Ishikawa (cell line): ENCODE data around the gene CCN2.
A peak's percentile ranks its signal among the peaks of the same experiment; 100 is the strongest.

Source experiments
- CEBPB ChIP-seq: IDR thresholded peaks from 2 replicates; pipeline ENCODE4 v1.6.1; 2012
- CREB1 ChIP-seq: IDR thresholded peaks from 2 replicates; pipeline ENCODE4 v1.6.1; 2012; ENCODE audit warnings: low read depth
- EGR1 ChIP-seq: IDR thresholded peaks from 2 replicates; pipeline ENCODE4 v1.6.1; 2012
- EP300 ChIP-seq: IDR thresholded peaks from 2 replicates; pipeline ENCODE4 v1.6.1; 2012; ENCODE audit warnings: borderline replicate concordance
- FOXM1 ChIP-seq: IDR thresholded peaks from 2 replicates; pipeline ENCODE4 v1.6.1; 2012; ENCODE audit warnings: low read depth, borderline replicate concordance
- NFIC ChIP-seq: IDR thresholded peaks from 2 replicates; pipeline ENCODE4 v1.6.1; 2012
- RAD21 ChIP-seq: IDR thresholded peaks from 2 replicates; pipeline ENCODE4 v1.6.1; 2012; ENCODE audit warnings: low read depth
- TAF1 ChIP-seq: IDR thresholded peaks from 2 replicates; pipeline ENCODE4 v1.6.1; 2012; ENCODE audit warnings: low read depth, mild to moderate bottlenecking
- TCF12 ChIP-seq: IDR thresholded peaks from 2 replicates; pipeline ENCODE4 v1.6.1; 2012; ENCODE audit warnings: low read depth
- TEAD4 ChIP-seq: IDR thresholded peaks from 2 replicates; pipeline ENCODE4 v1.6.1; 2012
- YY1 ChIP-seq: IDR thresholded peaks from 2 replicates; pipeline ENCODE4 v1.6.1; 2012; ENCODE audit warnings: low read depth
- ZBTB7A ChIP-seq: IDR thresholded peaks from 2 replicates; pipeline ENCODE4 v1.6.1; 2012; ENCODE audit warnings: low read depth
- TF ChIP-seq, protein P1 (sequence below): IDR thresholded peaks from 2 replicates; pipeline ENCODE4 v1.6.1; 2012
- TF ChIP-seq, protein P2 (sequence below): IDR thresholded peaks from 2 replicates; pipeline ENCODE4 v1.6.1; 2012
- TF ChIP-seq, protein P3 (sequence below): IDR thresholded peaks from 2 replicates; pipeline ENCODE4 v1.6.1; 2012; ENCODE audit warnings: low read depth, mild to moderate bottlenecking

The CCN2 gene

DNA sequence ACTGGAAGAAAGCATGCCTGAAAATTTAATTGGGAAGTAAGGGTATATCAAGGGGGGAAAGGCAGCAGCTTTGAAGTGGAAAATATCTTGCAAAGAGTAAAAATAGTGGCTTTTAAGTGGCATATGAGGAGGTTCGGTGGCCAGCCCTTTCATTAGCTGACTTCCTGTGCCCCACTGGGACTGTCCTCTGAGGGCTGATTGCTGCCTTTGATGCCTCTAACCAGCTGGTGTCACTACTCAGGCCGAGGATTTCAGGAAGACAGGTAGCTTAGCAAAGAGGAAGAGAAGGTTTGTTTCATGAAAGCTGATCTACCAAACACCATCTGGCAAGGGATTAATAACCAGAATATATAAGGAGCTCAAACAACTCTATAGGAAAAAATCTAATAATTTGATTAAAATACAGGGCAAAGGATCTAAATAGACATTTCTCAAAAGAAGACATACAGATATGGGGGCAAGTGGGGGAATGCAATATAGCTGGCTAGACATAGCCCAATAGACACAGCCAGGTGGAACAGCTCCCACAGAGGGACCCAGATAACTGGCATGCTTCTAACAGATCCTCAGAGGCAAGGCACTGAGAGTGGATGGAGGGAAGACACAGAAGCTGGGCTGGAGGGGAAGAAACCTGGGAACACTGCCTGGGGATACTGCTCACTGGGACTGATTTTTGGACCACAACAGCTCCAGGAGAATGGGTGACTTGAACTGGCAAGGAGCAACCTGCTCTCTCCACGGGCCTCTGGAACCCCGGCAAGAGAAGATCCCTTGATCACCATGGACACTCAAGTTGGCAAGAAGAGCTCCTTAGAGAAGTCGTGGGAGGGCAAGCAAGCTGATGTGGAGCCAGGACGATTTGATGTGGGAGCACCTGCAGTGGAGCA, 33.2 kb downstream of the CCN2 start:
- no peak for TF ChIP-seq CEBPB
- TF ChIP-seq, protein P1, sequence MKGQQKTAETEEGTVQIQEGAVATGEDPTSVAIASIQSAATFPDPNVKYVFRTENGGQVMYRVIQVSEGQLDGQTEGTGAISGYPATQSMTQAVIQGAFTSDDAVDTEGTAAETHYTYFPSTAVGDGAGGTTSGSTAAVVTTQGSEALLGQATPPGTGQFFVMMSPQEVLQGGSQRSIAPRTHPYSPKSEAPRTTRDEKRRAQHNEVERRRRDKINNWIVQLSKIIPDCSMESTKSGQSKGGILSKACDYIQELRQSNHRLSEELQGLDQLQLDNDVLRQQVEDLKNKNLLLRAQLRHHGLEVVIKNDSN = no peak
- TF ChIP-seq NFIC = no peak
- no peak for TF ChIP-seq ZBTB7A
- no peak for TF ChIP-seq EP300
- TF ChIP-seq, protein P2, sequence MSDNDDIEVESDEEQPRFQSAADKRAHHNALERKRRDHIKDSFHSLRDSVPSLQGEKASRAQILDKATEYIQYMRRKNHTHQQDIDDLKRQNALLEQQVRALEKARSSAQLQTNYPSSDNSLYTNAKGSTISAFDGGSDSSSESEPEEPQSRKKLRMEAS = no peak
- no peak for TF ChIP-seq CREB1
- TF ChIP-seq EGR1 = no peak
- TF ChIP-seq RAD21 = no peak

DNA sequence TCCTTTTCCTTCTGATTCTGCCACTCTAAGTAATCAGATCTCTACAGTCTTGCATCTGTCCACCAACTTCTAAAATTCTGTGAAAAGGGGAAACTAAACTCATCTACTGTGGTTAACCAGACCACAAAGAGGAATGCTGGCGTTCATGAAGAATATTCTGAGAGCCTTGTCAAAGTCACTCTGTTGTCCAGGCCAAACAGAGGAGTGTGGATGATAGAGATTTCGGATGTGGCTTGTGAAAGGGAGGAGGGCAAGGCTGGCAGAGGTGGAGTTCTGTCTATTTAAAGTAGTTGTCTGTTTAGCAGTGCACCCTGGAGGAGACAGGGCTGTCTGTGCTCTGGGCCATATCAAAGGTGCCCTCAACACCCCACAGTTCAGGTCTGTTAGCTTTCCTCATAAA, 33.9 kb downstream of the CCN2 start:
- TF ChIP-seq, protein P1 = no peak
- TF ChIP-seq CEBPB = no peak
- TF ChIP-seq, protein P3, sequence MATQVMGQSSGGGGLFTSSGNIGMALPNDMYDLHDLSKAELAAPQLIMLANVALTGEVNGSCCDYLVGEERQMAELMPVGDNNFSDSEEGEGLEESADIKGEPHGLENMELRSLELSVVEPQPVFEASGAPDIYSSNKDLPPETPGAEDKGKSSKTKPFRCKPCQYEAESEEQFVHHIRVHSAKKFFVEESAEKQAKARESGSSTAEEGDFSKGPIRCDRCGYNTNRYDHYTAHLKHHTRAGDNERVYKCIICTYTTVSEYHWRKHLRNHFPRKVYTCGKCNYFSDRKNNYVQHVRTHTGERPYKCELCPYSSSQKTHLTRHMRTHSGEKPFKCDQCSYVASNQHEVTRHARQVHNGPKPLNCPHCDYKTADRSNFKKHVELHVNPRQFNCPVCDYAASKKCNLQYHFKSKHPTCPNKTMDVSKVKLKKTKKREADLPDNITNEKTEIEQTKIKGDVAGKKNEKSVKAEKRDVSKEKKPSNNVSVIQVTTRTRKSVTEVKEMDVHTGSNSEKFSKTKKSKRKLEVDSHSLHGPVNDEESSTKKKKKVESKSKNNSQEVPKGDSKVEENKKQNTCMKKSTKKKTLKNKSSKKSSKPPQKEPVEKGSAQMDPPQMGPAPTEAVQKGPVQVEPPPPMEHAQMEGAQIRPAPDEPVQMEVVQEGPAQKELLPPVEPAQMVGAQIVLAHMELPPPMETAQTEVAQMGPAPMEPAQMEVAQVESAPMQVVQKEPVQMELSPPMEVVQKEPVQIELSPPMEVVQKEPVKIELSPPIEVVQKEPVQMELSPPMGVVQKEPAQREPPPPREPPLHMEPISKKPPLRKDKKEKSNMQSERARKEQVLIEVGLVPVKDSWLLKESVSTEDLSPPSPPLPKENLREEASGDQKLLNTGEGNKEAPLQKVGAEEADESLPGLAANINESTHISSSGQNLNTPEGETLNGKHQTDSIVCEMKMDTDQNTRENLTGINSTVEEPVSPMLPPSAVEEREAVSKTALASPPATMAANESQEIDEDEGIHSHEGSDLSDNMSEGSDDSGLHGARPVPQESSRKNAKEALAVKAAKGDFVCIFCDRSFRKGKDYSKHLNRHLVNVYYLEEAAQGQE = no peak
- no peak for TF ChIP-seq EP300
- TF ChIP-seq NFIC = no peak
- no peak for TF ChIP-seq TAF1
- no peak for TF ChIP-seq RAD21
- TF ChIP-seq, protein P2 = no peak
- TF ChIP-seq YY1 = no peak

DNA sequence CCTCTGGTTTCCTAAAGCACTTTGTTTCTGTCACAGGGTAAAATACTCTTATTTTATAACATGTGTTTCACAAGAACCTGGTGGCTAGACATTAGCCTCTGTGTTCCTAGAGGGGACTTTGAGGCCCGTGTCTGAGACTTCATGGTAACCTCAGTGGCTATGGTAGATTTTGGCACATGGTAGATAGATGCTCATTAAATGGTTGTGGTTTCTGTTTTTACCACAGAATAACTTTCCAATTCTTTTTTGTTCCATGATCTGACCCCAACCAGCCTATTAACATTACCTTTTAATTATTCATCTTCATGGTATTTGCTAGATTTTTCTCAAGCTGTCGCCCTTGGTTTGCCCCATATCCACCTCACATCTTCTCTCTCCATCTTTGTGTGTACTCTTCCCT, 34.3 kb downstream of the CCN2 start:
- TF ChIP-seq NFIC (no peak), YY1 (no peak), EP300 (no peak), FOXM1 (no peak), TAF1 (no peak), ZBTB7A (no peak), RAD21 (no peak), EGR1 (no peak), TCF12 (no peak), CREB1 (no peak), CEBPB (no peak), TEAD4 (no peak)
- TF ChIP-seq, protein P2 = no peak
- TF ChIP-seq, protein P1 = no peak
- TF ChIP-seq, protein P3 = no peak

DNA sequence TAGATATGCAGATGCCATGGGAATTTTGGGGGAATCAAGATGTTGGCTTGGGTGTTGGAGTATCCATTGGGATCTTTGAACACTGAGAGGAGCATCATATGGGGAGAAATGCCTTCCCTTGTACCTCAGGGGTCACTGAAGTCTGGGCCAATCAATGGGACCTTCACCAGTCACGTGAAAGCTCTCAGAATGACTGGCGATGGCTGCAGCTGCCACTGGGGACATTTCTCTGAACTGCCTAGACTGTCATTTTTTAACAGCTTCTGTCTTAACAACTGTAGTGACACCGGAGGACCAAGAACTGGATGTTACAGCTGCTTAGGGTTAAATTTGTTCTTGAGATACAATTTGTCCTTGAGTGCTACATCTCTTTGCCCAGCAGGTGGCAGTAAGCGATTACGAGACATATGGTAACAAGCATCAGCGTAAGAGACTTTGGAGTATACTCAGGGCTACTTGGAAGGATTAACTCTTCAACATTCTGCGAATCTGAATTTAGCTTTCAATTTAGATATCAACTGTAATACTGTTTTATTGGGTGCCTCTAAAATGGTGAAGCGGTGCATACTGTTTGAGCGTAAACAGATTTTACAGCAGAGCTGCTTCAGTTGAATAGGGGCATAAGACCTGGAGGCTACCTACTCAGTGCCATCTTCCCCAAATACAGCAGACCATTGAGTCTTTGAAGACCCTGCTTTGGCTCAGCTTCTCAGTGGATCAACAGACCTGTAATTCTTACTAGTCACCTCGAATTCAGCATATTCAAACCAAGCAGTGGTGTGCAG, 36.0 kb downstream of the CCN2 start:
- TF ChIP-seq RAD21 (peak; percentile 86), TEAD4 (no peak)

DNA sequence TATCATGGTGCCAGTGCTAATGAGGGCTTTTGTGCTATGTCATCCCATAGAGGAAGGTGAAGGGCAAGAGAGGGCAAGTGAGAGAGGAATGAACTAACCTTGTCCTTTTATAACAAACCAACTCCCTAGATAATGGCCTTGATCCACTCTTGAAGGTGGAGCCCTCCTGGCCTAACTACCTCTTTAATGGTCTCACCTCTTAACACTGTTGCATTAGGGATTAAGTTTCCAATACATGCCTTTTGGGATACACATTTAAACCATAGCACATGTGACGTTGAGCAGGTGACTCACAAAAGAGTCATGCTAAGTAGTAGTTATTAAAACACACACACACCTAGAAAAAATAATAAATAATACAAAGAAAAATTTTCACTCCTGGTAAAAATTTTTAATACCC, 36.9 kb downstream of the CCN2 start:
- TF ChIP-seq ZBTB7A (no peak), CREB1 (no peak), YY1 (no peak), EGR1 (no peak), RAD21 (no peak), TAF1 (no peak), CEBPB (no peak), FOXM1 (no peak), EP300 (no peak), NFIC (no peak), TCF12 (no peak)
